ENCODE results near the gene PHLDA3. TPM values are rescaled to one million over a fixed set of nuclear protein-coding genes. Genes with fewer than 3 reads are reported as not detected.

The PHLDA3 gene
- total RNA-seq, 4 donors from 2014 or later: 60.9 to 87.9 (median 75.1) TPM

DNA sequence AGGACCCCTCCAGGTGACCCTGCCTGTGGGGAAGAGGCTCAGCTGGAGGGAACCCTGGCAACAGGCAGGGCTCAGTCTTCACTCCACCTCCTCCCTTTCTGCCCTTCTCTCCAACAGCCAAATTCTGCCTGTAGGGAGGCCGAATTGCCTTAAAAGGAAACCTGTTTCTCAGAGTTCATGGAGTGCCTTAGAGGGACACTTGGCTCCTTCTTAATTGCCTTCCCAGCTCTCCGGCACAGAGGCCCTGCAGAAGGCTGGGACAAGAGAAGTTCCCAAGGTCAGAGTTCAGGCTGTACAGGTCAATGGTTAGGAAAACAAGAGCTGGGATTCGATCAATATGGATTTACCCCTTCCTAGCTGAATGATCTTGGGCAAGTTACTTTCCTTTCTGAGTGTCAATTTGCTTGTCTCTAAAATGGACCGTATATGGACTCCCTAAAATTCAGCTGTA, 31.7 kb upstream of the PHLDA3 start:
- intact Hi-C loops (cut with DNase I): no loop called here
- no peak for DNase-seq
- 28 to 29% methylated on average over 3 of the region's 4 CpGs for WGBS, 2 donors
- Histone ChIP-seq H3K27ac (peak overlapping the region; percentile 71 to 97 (median 92)), H3K36me3 (peaks cover 0 to 26% (median 0%) of the 10 kb centered on the region in 3 donors), H3K9me3 (no peaks in the 10 kb centered on the region), H3K4me1 (peaks cover 34 to 100% (median 80%) of the 10 kb centered on the region in 3 donors), H3K4me3 (peak overlapping the region in 2 of 4 donors; percentile 18 to 21), H3K27me3 (no peaks in the 10 kb centered on the region)
- TF ChIP-seq POLR2A (IDR thresholded peaks at IDR 0.05): no peak
- TF ChIP-seq, protein P1, sequence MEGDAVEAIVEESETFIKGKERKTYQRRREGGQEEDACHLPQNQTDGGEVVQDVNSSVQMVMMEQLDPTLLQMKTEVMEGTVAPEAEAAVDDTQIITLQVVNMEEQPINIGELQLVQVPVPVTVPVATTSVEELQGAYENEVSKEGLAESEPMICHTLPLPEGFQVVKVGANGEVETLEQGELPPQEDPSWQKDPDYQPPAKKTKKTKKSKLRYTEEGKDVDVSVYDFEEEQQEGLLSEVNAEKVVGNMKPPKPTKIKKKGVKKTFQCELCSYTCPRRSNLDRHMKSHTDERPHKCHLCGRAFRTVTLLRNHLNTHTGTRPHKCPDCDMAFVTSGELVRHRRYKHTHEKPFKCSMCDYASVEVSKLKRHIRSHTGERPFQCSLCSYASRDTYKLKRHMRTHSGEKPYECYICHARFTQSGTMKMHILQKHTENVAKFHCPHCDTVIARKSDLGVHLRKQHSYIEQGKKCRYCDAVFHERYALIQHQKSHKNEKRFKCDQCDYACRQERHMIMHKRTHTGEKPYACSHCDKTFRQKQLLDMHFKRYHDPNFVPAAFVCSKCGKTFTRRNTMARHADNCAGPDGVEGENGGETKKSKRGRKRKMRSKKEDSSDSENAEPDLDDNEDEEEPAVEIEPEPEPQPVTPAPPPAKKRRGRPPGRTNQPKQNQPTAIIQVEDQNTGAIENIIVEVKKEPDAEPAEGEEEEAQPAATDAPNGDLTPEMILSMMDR (IDR thresholded peaks at IDR 0.05): no peak

DNA sequence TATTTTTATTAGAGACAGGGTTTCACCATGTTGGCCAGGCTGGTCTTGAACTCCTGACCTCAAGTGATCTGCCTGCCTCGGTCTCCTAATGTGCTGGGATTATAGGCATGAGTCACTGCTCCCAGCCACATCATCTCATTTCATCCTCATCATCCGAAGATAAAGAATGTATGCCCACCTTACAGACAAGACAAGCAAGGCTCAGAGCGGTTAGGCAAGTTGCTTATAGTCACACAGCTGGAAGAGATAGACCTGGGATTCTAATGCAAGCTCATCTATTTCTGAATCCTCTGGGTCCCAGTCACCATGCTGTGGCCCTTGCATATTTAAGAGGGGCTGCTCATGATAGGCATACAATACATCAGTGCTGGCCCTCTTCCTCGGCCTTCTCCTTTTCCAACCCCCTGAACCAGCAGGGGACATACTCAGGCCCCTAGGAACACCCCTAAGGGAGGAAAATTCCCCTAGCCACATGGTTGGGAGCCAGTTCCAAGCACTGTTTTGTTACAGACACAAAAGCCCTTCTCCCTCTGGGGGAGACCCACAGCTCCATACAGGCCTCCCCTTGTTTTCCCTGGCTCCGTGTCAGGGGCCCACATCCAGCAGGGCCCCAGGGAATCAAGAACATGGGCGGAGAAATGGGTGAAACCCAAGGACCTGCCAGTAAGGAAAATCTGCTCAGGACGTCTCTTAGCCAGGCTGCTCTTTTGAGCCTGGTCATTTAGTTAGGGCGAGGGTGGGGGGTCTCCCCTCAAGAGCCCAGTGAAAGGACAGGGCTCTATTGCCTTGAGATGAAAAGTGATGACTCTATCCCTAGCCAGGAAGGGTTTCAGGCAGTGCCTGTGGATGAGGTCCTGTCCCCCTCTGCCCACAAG, 31.0 kb upstream of the PHLDA3 start:
- H3K27ac ChIP-seq: peak overlapping the region; percentile 71 to 97 (median 92)
- no peaks in the 10 kb centered on the region for H3K27me3 ChIP-seq
- peaks cover 30 to 100% (median 80%) of the 10 kb centered on the region in 3 donors for H3K4me1 ChIP-seq
- intact Hi-C loops (cut with DNase I): no loop called here
- TF ChIP-seq, protein P1 (IDR thresholded peaks at IDR 0.05): no peak
- TF ChIP-seq POLR2A (IDR thresholded peaks at IDR 0.05): no peak
- DNase-seq: no peak
- H3K9me3 ChIP-seq: no peaks in the 10 kb centered on the region
- H3K4me3 ChIP-seq: peak overlapping the region in 2 of 4 donors; percentile 18 to 21
- 32 to 38% methylated on average over 5 to 8 of the region's 8 CpGs for WGBS, 2 donors
- H3K36me3 ChIP-seq: peaks cover 0 to 33% (median 0%) of the 10 kb centered on the region in 3 donors

DNA sequence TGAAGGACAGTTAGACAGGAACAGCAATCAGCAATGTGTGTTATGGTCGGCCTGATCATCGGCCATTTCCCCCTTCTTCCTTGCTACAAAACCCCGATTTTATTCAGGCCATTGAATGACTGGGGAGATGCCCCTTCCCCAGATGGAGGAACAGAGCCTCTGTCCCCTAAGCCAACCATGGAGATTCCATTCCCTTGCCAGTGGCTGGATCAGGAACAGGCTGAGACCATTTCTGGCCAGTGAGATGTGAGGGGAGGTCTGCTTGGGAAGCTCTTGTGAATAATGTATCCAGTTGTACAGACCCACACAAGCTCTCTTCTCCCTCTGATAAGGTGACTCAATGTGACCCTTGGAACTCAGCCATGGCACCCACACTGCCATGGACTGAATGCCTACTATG, 30.2 kb upstream of the PHLDA3 start:
- TF ChIP-seq POLR2A (IDR thresholded peaks at IDR 0.05): no peak
- TF ChIP-seq, protein P1 (IDR thresholded peaks at IDR 0.05): no peak
- Histone ChIP-seq H3K4me1 (peaks cover 32 to 100% (median 80%) of the 10 kb centered on the region in 3 donors), H3K4me3 (peak overlapping the region in 1 of 4 donors; percentile 1)

DNA sequence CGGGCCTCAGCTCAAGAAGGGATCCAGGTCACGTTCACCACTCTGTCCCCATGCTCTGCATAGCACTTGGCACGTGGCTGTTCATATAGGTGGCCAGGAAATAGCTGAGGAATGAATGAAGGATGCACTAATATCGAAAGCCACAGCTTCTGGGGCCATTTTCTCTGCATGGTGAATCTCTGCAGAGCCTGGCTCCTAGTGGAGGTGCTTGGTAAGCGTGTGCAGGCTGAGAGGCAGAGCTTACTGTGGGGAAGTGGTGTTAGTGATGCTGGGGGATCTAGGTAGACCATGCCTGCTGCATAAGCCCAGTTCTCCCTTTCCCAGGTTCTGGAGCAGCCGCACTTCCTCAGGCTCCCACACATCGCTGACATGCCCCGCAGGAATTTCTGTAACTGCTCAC, 29.6 kb upstream of the PHLDA3 start:
- Histone ChIP-seq H3K4me1 (peaks cover 38 to 100% (median 82%) of the 10 kb centered on the region in 3 donors), H3K4me3 (peak overlapping the region in 1 of 4 donors; percentile 1), H3K36me3 (peaks cover 0 to 46% (median under 1%) of the 10 kb centered on the region in 3 donors), H3K9me3 (no peaks in the 10 kb centered on the region), H3K27me3 (no peaks in the 10 kb centered on the region), H3K27ac (peak overlapping the region in 3 of 4 donors; percentile 92 to 97 (median 93))
- whole genome bisulfite sequencing, 2 donors: 73 to 79% methylated on average over 7 to 8 of the region's 8 CpGs
- no peak for TF ChIP-seq POLR2A (IDR thresholded peaks at IDR 0.05)
- TF ChIP-seq, protein P1 (IDR thresholded peaks at IDR 0.05): no peak
- intact Hi-C loops (cut with DNase I): no loop called here
- DNase-seq: no peak

More for the DNA sequence above, 30.2 kb upstream of the PHLDA3 start:
- no peak for DNase-seq
- intact Hi-C loops (cut with DNase I): no loop called here
- H3K9me3 ChIP-seq: no peaks in the 10 kb centered on the region
- WGBS, 2 donors: 82 to 85% methylated on average over 3 of the region's 3 CpGs
- H3K27me3 ChIP-seq: no peaks in the 10 kb centered on the region
- peak overlapping the region; percentile 71 to 97 (median 92) for H3K27ac ChIP-seq
- peaks cover 0 to 42% (median 0%) of the 10 kb centered on the region in 3 donors for H3K36me3 ChIP-seq

DNA sequence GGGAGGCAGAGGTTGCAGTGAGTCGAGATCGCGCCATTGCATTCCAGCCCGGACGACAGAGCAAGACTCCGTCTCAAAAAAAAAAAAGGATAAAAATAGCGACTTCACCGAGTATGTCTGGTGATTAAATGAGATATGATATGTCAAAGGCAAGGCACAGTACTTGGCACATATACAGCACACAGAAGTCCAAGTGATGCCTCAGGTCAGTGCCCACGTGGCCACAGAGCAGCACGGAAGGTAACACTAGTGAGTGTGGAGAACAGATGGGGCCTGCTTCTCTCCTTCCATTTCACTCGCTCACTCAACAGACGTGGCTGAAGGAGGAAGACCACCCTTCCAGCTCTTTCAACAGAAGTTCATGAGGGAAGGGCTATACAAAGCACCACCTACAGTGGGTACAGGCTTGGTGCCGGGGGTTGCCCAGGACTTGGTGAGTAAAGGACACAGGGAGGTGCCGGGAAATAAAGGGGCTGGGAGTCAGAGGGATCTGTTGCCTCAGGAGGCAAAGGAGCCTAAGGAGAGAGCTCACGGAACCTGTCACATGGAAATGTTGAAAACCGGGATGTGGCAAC, 29.0 kb upstream of the PHLDA3 start:
- Histone ChIP-seq H3K27me3 (no peaks in the 10 kb centered on the region), H3K36me3 (peaks cover 0 to 52% (median 6%) of the 10 kb centered on the region in 3 donors), H3K9me3 (no peaks in the 10 kb centered on the region), H3K4me3 (no peak overlapping the region), H3K4me1 (peaks cover 41 to 100% (median 86%) of the 10 kb centered on the region in 3 donors), H3K27ac (peak overlapping the region; percentile 43 to 97 (median 92))
- TF ChIP-seq, protein P1 (IDR thresholded peaks at IDR 0.05): no peak
- no peak for TF ChIP-seq POLR2A (IDR thresholded peaks at IDR 0.05)
- no peak for DNase-seq
- whole genome bisulfite sequencing, 2 donors: 76 to 80% methylated on average over 10 to 16 of the region's 16 CpGs
- intact Hi-C loops (cut with DNase I): no loop called here
